Fibroblast of villous mesenchyme (primary cell): ENCODE results near the gene TSC2. TPM values are rescaled to one million over a fixed set of nuclear protein-coding genes. Genes with fewer than 3 reads are reported as not detected.
"Not testable (repeated sequence)": the region's sequence is repeated elsewhere in the genome, so short reads cannot be mapped to it uniquely, and the experiment has no call there.

Experiments used
- DNase-seq: peaks from one replicate; pipeline ENCODE4 v3.0.0-alpha.2; 2010; ENCODE audit warnings: low read depth
- H3K4me3 ChIP-seq: 2 replicates; pipeline ENCODE4 v1.5.1; 2011; ENCODE audit warnings: low read depth, mild to moderate bottlenecking, low read length
- total RNA-seq: library from RNA; depleted of rRNA; stranded (reverse); fragments of >200 nt; gene quantifications from 2 replicates; pipeline ENCODE4 v1.2.3, GENCODE V29; 2012
- TF ChIP-seq, protein P1 (sequence below): IDR thresholded peaks from 2 replicates; pipeline ENCODE4 v1.5.1; 2012; ENCODE audit warnings: low read depth, mild to moderate bottlenecking, low read length; ENCODE audit not compliant: insufficient read depth

The TSC2 gene
- total RNA-seq, 1 donor: 62.6 TPM

- no peak overlapping the region for H3K4me3 ChIP-seq
- TF ChIP-seq, protein P1, sequence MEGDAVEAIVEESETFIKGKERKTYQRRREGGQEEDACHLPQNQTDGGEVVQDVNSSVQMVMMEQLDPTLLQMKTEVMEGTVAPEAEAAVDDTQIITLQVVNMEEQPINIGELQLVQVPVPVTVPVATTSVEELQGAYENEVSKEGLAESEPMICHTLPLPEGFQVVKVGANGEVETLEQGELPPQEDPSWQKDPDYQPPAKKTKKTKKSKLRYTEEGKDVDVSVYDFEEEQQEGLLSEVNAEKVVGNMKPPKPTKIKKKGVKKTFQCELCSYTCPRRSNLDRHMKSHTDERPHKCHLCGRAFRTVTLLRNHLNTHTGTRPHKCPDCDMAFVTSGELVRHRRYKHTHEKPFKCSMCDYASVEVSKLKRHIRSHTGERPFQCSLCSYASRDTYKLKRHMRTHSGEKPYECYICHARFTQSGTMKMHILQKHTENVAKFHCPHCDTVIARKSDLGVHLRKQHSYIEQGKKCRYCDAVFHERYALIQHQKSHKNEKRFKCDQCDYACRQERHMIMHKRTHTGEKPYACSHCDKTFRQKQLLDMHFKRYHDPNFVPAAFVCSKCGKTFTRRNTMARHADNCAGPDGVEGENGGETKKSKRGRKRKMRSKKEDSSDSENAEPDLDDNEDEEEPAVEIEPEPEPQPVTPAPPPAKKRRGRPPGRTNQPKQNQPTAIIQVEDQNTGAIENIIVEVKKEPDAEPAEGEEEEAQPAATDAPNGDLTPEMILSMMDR: no peak
- no peak for DNase-seq
Measured at GRCh38 chr16:2092256-2092620, 44.5 kb downstream of the TSC2 start.

DNA sequence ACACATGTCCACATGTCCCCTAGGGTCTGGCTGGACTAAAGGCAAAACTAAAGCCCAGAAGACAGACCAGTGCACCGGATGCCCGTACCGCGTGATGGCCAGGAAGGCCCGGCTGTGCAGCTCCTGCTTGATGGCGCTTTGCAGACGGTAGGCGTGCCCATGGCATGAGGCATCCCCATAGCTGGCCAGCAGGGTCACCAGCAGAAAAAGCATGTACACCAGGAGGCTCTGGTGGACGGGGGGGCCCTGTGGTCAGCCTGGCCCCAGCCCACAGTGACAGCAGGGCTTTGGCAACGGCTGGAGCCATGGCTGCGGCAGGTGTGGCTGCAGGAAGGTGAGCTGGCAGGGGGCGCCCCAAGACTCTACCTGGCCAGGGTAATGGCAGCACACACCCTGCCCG, 45.1 kb downstream of the TSC2 start:
- TF ChIP-seq, protein P1: no peak
- DNase-seq: no peak
- no peak overlapping the region for H3K4me3 ChIP-seq

DNA sequence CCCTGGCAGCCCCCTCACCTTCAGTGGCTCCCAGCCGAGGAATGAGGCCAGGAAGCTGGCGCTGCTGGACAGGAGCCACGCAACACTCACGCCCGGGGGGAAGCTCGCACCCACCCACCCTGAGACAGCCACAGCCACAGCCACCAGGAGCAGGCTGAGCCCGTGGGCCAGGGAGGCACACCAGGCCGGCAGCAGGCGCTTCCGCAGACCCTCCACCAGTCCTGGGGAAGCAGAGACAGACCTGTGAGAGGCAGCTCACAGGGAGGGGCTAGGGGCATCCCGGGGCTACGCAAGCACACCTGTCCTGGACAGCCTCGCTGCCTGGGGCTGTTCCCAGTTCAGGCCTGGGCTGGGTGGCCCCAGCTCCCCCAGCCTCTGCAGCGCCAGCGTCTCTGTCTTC, 46.0 kb downstream of the TSC2 start:
- TF ChIP-seq, protein P1: no peak
- H3K4me3 ChIP-seq: no peak overlapping the region
- DNase-seq: no peak

DNA sequence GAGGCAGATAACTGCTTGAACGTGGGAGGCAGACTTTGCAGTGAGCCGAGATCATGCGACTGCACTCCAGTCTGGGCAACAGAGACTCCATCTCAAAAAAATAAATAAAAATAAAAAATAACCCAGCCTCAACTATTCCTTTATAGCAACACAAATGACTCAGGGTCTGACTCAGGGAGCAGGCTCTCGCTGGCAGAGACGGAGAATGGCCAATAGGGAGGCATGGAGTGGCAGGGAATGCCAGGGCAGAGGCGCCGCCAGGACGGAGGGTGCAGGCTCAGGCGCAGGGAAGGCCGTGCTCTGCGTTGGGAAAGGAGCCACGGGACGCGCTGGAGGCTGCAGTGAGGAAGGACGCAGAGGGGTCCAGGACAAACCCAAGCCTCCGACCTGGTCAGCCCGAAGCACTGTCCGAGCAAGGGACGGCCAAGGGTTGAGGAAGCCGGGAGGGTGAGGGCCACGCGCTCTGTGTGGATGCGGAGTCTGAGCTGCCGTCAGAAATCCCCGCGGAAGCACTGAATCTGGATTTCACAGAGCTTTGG, 47.6 kb downstream of the TSC2 start:
- no peak overlapping the region for H3K4me3 ChIP-seq
- TF ChIP-seq, protein P1: no peak
- no peak for DNase-seq

DNA sequence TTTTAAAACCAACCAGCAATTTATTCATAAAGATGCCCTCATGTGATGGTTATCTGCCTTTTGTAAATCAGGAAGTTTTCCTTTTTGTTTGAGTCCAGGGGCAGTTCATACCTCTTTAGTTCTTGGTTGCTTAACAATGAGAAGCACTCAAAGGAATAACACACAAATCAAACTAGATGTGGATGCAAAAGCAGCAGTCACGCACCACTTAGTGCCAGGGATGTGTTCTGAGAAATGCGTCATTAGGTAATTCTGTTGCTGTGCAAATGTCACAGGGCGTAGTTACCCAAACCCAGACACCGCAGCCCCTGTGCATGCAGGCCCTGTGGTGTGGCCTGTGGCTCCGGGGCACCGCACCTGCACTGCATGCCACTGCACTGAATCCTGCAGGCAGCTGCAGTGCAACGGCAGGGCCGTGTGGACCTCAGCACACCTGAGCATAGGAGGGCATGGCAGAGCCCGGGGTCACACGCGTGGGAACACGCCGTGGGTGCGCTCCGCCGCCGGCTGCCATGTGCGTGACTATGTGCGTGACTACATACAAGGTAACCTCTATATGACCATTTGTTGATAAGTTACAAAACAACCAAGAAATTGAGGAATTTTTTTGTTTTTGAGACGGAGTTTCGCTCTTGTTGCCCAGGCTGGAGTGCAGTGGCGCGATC, 48.3 kb downstream of the TSC2 start:
- H3K4me3 ChIP-seq: no peak overlapping the region
- no peak for DNase-seq
- TF ChIP-seq, protein P1: no peak

- TF ChIP-seq, protein P1: no peak
- no peak overlapping the region for H3K4me3 ChIP-seq
- no peak for DNase-seq
Measured at GRCh38 chr16:2096853-2097595, 49.2 kb downstream of the TSC2 start.

DNA sequence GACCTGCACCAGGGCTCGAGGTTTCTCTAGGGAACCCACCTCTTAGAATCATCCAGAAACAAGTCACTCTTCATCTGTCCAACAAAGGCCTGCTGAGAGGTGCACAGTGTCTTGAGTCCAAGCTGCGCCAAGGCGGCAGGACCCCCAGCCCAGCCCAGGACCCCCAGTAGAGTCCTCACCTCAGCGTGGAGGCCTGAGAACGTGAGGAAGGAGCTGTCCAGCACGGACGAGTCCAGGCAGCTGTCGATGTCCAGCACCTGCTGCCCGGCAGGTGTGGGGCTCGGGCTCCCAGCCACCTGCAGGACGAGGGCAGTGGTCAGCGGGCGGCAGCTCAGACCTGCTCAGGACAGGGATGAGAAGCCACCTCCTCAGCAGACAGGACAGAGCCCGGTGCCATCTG, 49.9 kb downstream of the TSC2 start:
- H3K4me3 ChIP-seq, DNase-seq: not testable (repeated sequence)

- DNase-seq, H3K4me3 ChIP-seq: not testable (repeated sequence)
Measured at GRCh38 chr16:2101581-2101980, 53.8 kb downstream of the TSC2 start.
